Middle frontal gyrus (tissue), 1 donor: ENCODE measurements around the gene MARCHF3.
"Not testable (repeated sequence)": the region's sequence is repeated elsewhere in the genome, so short reads cannot be mapped to it uniquely, and the experiment has no call there.

Experiments used
- DNase-seq: peaks from one replicate; pipeline ENCODE4 v3.0.0-alpha.2; 2015; ENCODE audit warnings: low spot score; ENCODE audit errors: extremely low spot score

Gene MARCHF3

GRCh38 chr5:126959188-126959587 is 71.2 kb downstream of the MARCHF3 start:
- DNase-seq, result no peak

- DNase-seq, result no peak
Measured at GRCh38 chr5:126956991-126957390, 73.4 kb downstream of the MARCHF3 start.

GRCh38 chr5:126954981-126955380 is 75.4 kb downstream of the MARCHF3 start:
- no peak for DNase-seq

GRCh38 chr5:126953640-126954039 is 76.7 kb downstream of the MARCHF3 start:
- no peak for DNase-seq

GRCh38 chr5:126949475-126949874 is 80.9 kb downstream of the MARCHF3 start:
- DNase-seq, result no peak

- no peak for DNase-seq
Measured at GRCh38 chr5:126948453-126948852, 81.9 kb downstream of the MARCHF3 start.

GRCh38 chr5:126948011-126948355 is 82.4 kb downstream of the MARCHF3 start:
- DNase-seq, result no peak

GRCh38 chr5:126947146-126948010 is 83.0 kb downstream of the MARCHF3 start:
- no peak for DNase-seq

- DNase-seq, result not testable (repeated sequence)
Measured at GRCh38 chr5:126942908-126943307, 87.5 kb downstream of the MARCHF3 start.

GRCh38 chr5:126941403-126941802 is 89.0 kb downstream of the MARCHF3 start:
- no peak for DNase-seq

- no peak for DNase-seq
Measured at GRCh38 chr5:126939887-126940286, 90.5 kb downstream of the MARCHF3 start.

- DNase-seq, result no peak
Measured at GRCh38 chr5:126938466-126938865, 91.9 kb downstream of the MARCHF3 start.

- no peak for DNase-seq
Measured at GRCh38 chr5:126937771-126938170, 92.6 kb downstream of the MARCHF3 start.

- DNase-seq, result no peak
Measured at GRCh38 chr5:126936775-126937418, 93.5 kb downstream of the MARCHF3 start.

GRCh38 chr5:126931963-126932660 is 98.2 kb downstream of the MARCHF3 start:
- no peak for DNase-seq

- DNase-seq, result no peak
Measured at GRCh38 chr5:126928041-126928440, 102.3 kb downstream of the MARCHF3 start.

GRCh38 chr5:126927429-126927828 is 102.9 kb downstream of the MARCHF3 start:
- DNase-seq, result no peak

- DNase-seq, result no peak
Measured at GRCh38 chr5:126926187-126926586, 104.2 kb downstream of the MARCHF3 start.

GRCh38 chr5:126925482-126925881 is 104.9 kb downstream of the MARCHF3 start:
- no peak for DNase-seq

- no peak for DNase-seq
Measured at GRCh38 chr5:126924331-126925033, 105.9 kb downstream of the MARCHF3 start.

GRCh38 chr5:126921241-126922091 is 108.9 kb downstream of the MARCHF3 start:
- no peak for DNase-seq
